Esophagus (tissue), 2 donors: ENCODE results near the gene CUEDC1. TPM values are rescaled to one million over a fixed set of nuclear protein-coding genes. Genes with fewer than 3 reads are reported as not detected.
A peak's percentile ranks its signal among the peaks of the same experiment; 100 is the strongest.

Source experiments
- H3K27ac ChIP-seq, 2 donors: one replicate each; pipeline ENCODE4 v1.5.1; 2013; ENCODE audit warnings: low read depth in 2 of 2, mild to moderate bottlenecking in 2 of 2, inconsistent platforms in 1 of 2, low read length in 1 of 2, moderate library complexity in 1 of 2
- H3K27me3 ChIP-seq, 2 donors: one replicate each; pipeline ENCODE4 v1.6.1; 2013; ENCODE audit warnings: low read length in 2 of 2, control low read depth in 1 of 2, mild to moderate bottlenecking in 1 of 2; ENCODE audit not compliant: insufficient read depth in 2 of 2, control insufficient read depth in 1 of 2
- H3K36me3 ChIP-seq, 2 donors: one replicate each; pipeline ENCODE4 v1.6.1; 2013; ENCODE audit warnings: low read length in 1 of 2; ENCODE audit not compliant: control insufficient read depth in 2 of 2, insufficient read depth in 2 of 2
- H3K4me1 ChIP-seq, 2 donors: one replicate each; pipeline ENCODE4 v1.6.1; 2013; ENCODE audit warnings: low read length in 1 of 2; ENCODE audit not compliant: control insufficient read depth in 2 of 2, insufficient read depth in 2 of 2
- H3K4me3 ChIP-seq, 2 donors: one replicate each; pipeline ENCODE4 v1.5.1; 2013; ENCODE audit warnings: low read length in 2 of 2, mild to moderate bottlenecking in 2 of 2, low read depth in 1 of 2, moderate library complexity in 1 of 2
- H3K9me3 ChIP-seq, 2 donors: one replicate each; pipeline ENCODE4 v1.6.1; 2013; ENCODE audit warnings: mild to moderate bottlenecking in 2 of 2, low read depth in 1 of 2, low read length in 1 of 2, moderate library complexity in 1 of 2; ENCODE audit not compliant: control insufficient read depth in 2 of 2, insufficient read depth in 1 of 2
- WGBS, 2 donors: extraction: QIAGEN DNeasy Blood & Tissue Kit; methylation state at CpG; one replicate each; pipeline ENCODE4 v1.1.7; 2013; 5-methylcytosine and 5-hydroxymethylcytosine counted together
- polyA plus RNA-seq, 2 donors: library from polyadenylated mRNA; stranded (reverse); fragments of 200-250 nt; gene quantifications; one replicate each; pipeline ENCODE4 v1.2.3, GENCODE V29; 2013
- donor health status: healthy with polysubstance abuse.
- donor health status: Bipolar disorder and iron deficiency.

CUEDC1 gene
- polyA plus RNA-seq, 2 donors, result 19.9 to 31.1 TPM

- Histone ChIP-seq H3K9me3 (no peaks in the 10 kb centered on the region), H3K4me1 (peaks cover 7 to 13% of the 10 kb centered on the region in 2 donors), H3K36me3 (peaks cover 0 to 8% of the 10 kb centered on the region in 2 donors), H3K27ac (no peak overlapping the region), H3K4me3 (no peak overlapping the region), H3K27me3 (no peaks in the 10 kb centered on the region)
- WGBS, 2 donors, result 92% methylated on average over 60 to 67 of the region's 67 CpGs
These were observed 69.9 kb downstream of the CUEDC1 start for GRCh38 chr17:57885148-57885915.

GRCh38 chr17:57881783-57882351 is 73.3 kb downstream of the CUEDC1 start:
- no peaks in the 10 kb centered on the region for H3K27me3 ChIP-seq
- peaks cover 0 to 12% of the 10 kb centered on the region in 2 donors for H3K36me3 ChIP-seq
- 49 to 51% methylated on average over 9 of the region's 9 CpGs for WGBS, 2 donors
- peak overlapping the region; percentile 51 to 68 for H3K27ac ChIP-seq
- no peak overlapping the region for H3K4me3 ChIP-seq
- H3K9me3 ChIP-seq, result no peaks in the 10 kb centered on the region
- H3K4me1 ChIP-seq, result peaks cover 3 to 6% of the 10 kb centered on the region in 2 donors

GRCh38 chr17:57881143-57881542 is 74.1 kb downstream of the CUEDC1 start:
- 69 to 78% methylated on average over 8 of the region's 8 CpGs for WGBS, 2 donors

GRCh38 chr17:57880086-57880456 is 75.1 kb downstream of the CUEDC1 start:
- Histone ChIP-seq H3K9me3 (no peaks in the 10 kb centered on the region), H3K27me3 (no peaks in the 10 kb centered on the region), H3K27ac (peak overlapping the region in 1 of 2 donors; percentile 53), H3K36me3 (peaks cover 0 to 15% of the 10 kb centered on the region in 2 donors), H3K4me3 (no peak overlapping the region), H3K4me1 (peaks cover 6 to 9% of the 10 kb centered on the region in 2 donors)
- 76 to 87% methylated on average over 8 of the region's 8 CpGs for WGBS, 2 donors

More at GRCh38 chr17:57881143-57881542, 74.1 kb downstream of the CUEDC1 start:
- H3K27ac ChIP-seq, result peak overlapping the region; percentile 51 to 68
- no peaks in the 10 kb centered on the region for H3K27me3 ChIP-seq
- H3K9me3 ChIP-seq, result no peaks in the 10 kb centered on the region
- H3K36me3 ChIP-seq, result peaks cover 0 to 17% of the 10 kb centered on the region in 2 donors
- peaks cover 4 to 6% of the 10 kb centered on the region in 2 donors for H3K4me1 ChIP-seq
- no peak overlapping the region for H3K4me3 ChIP-seq

- H3K27me3 ChIP-seq, result no peaks in the 10 kb centered on the region
- H3K9me3 ChIP-seq, result no peaks in the 10 kb centered on the region
- no peak overlapping the region for H3K4me3 ChIP-seq
- peaks cover 6 to 9% of the 10 kb centered on the region in 2 donors for H3K4me1 ChIP-seq
- 72 to 75% methylated on average over 12 of the region's 12 CpGs for whole genome bisulfite sequencing, 2 donors
- peaks cover 0 to 10% of the 10 kb centered on the region in 2 donors for H3K36me3 ChIP-seq
- peak overlapping the region in 1 of 2 donors; percentile 53 for H3K27ac ChIP-seq
These were observed 75.7 kb downstream of the CUEDC1 start for GRCh38 chr17:57879437-57880085.

GRCh38 chr17:57877803-57878377 is 77.3 kb downstream of the CUEDC1 start:
- H3K4me3 ChIP-seq, result no peak overlapping the region
- peak overlapping the region in 1 of 2 donors; percentile 5 for H3K27ac ChIP-seq
- H3K9me3 ChIP-seq, result no peaks in the 10 kb centered on the region
- 74 to 78% methylated on average over 8 to 9 of the region's 9 CpGs for WGBS, 2 donors
- H3K27me3 ChIP-seq, result no peaks in the 10 kb centered on the region
- H3K4me1 ChIP-seq, result peaks cover 10 to 13% of the 10 kb centered on the region in 2 donors
- peaks cover 0 to 13% of the 10 kb centered on the region in 2 donors for H3K36me3 ChIP-seq

- WGBS, 2 donors, result 58 to 69% methylated on average over 2 of the region's 2 CpGs
- H3K4me1 ChIP-seq, result peaks cover 10 to 13% of the 10 kb centered on the region in 2 donors
- no peaks in the 10 kb centered on the region for H3K9me3 ChIP-seq
- peak overlapping the region in 1 of 2 donors; percentile 22 for H3K27ac ChIP-seq
- H3K4me3 ChIP-seq, result no peak overlapping the region
- H3K36me3 ChIP-seq, result peaks cover 0 to 20% of the 10 kb centered on the region in 2 donors
- no peaks in the 10 kb centered on the region for H3K27me3 ChIP-seq
These were observed 78.4 kb downstream of the CUEDC1 start for GRCh38 chr17:57876866-57877237.

GRCh38 chr17:57876023-57876865 is 79.0 kb downstream of the CUEDC1 start:
- peaks cover 5 to 10% of the 10 kb centered on the region in 2 donors for H3K4me1 ChIP-seq
- peak overlapping the region; percentile 76 to 85 for H3K27ac ChIP-seq
- H3K9me3 ChIP-seq, result no peaks in the 10 kb centered on the region
- no peak overlapping the region for H3K4me3 ChIP-seq
- no peaks in the 10 kb centered on the region for H3K27me3 ChIP-seq
- WGBS, 2 donors, result 77 to 83% methylated on average over 15 of the region's 15 CpGs
- peaks cover 0 to 21% of the 10 kb centered on the region in 2 donors for H3K36me3 ChIP-seq
